NCI-H1694 (cell line): ENCODE data around the gene CHMP5.

Experiments
- DNase-seq: peaks from one replicate; lab custom pipeline; 2025; lab: John Stamatoyannopoulos, UW

Gene CHMP5

GRCh38 chr9:33318225-33318624 lies 53.4 kb downstream of the CHMP5 start:
- no peak for DNase-seq

- no peak for DNase-seq
These were observed 53.9 kb downstream of the CHMP5 start for GRCh38 chr9:33318781-33319180.

GRCh38 chr9:33320230-33320567 lies 55.4 kb downstream of the CHMP5 start:
- DNase-seq, result no peak

- DNase-seq, result no peak
These were observed 55.9 kb downstream of the CHMP5 start for GRCh38 chr9:33320568-33321261.

- no peak for DNase-seq
These were observed 64.3 kb downstream of the CHMP5 start for GRCh38 chr9:33329117-33329563.

- DNase-seq, result no peak
These were observed 65.1 kb downstream of the CHMP5 start for GRCh38 chr9:33329979-33330378.

GRCh38 chr9:33331377-33331891 lies 66.6 kb downstream of the CHMP5 start:
- DNase-seq, result no peak
